ENCODE measurements around the gene LINGO1.

DNA sequence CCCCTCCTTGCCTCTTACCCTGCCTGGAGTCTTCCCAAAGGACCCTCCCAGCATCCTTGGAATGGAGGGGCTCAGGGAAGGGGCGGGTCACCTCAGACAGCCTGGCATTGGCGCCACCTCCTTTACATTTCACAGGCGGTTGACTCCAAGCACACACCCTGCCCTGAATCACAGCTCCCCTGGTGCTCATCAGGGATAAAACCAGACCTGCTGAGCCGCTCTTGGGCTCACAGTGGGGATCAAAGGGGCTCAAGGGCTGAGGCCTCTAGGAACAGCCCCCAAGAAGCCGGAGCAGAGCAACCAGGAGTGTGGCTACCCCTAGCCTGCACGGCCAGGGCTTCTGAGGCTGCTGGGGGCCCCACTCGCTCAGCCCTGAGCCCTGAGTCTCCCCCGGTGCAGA is 16.6 kb downstream of the LINGO1 start:
- TF ChIP-seq, protein P1, sequence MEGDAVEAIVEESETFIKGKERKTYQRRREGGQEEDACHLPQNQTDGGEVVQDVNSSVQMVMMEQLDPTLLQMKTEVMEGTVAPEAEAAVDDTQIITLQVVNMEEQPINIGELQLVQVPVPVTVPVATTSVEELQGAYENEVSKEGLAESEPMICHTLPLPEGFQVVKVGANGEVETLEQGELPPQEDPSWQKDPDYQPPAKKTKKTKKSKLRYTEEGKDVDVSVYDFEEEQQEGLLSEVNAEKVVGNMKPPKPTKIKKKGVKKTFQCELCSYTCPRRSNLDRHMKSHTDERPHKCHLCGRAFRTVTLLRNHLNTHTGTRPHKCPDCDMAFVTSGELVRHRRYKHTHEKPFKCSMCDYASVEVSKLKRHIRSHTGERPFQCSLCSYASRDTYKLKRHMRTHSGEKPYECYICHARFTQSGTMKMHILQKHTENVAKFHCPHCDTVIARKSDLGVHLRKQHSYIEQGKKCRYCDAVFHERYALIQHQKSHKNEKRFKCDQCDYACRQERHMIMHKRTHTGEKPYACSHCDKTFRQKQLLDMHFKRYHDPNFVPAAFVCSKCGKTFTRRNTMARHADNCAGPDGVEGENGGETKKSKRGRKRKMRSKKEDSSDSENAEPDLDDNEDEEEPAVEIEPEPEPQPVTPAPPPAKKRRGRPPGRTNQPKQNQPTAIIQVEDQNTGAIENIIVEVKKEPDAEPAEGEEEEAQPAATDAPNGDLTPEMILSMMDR (IDR thresholded peaks at IDR 0.05) = no peak
- no peak for TF ChIP-seq ZFX (IDR thresholded peaks at IDR 0.05; ENCODE audit: borderline replicate concordance)

Measured in 22Rv1 (cell line).